SK-N-SH (cell line): ENCODE results near the gene SLC13A3. TPM values are rescaled to one million over a fixed set of nuclear protein-coding genes. Genes with fewer than 3 reads are reported as not detected.

Experiments
- CTCF ChIA-PET: fragments of 300-600, 350-600 bp; formaldehyde crosslinking; extraction: SDS; loops from one replicate; lab custom pipeline; 2021; lab: Yijun Ruan, JAX
- POLR2A ChIA-PET: fragments of 350-600 bp; sonication (Branson Sonifier 250); formaldehyde crosslinking; extraction: SDS; loops from one replicate; lab custom pipeline; 2020; ENCODE audit warnings: antibody characterized with exemption, inconsistent platforms; lab: Yijun Ruan, JAX
- DNase-seq: peaks from one replicate; pipeline ENCODE4 v3.0.0; 2012
- H2AFZ ChIP-seq: fragments of 200-600 bp; sonication (generic); 2 replicates; pipeline ENCODE4 v1.8.1; 2016; ENCODE audit warnings: antibody characterized with exemption, mild to moderate bottlenecking, low read depth
- H3F3A ChIP-seq: fragments of 200-600 bp; sonication (generic); replicated peaks from 2 replicates; pipeline ENCODE3; 2016; ENCODE audit warnings: antibody characterized with exemption, mild to moderate bottlenecking; ENCODE audit not compliant: insufficient read depth
- H3K27ac ChIP-seq, 2 experiments: fragments of 200-500 bp in 1 of 2; fragments of 200-600 bp in 1 of 2; sonication (Bioruptor generic) in 1 of 2; sonication (generic), shearing (Covaris generic) in 1 of 2; 2 replicates each; pipeline versions ENCODE4 v1.5.1 to v1.6.1; 2014 to 2016; ENCODE audit warnings: low read depth in 2 of 2, inconsistent platforms in 1 of 2, low read length in 1 of 2, mild to moderate bottlenecking in 1 of 2, mixed read lengths in 1 of 2
- H3K27me3 ChIP-seq: fragments of 200-600 bp; sonication (generic), shearing (Covaris generic); 2 replicates; pipeline ENCODE4 v1.6.1; 2016; ENCODE audit warnings: mixed run types; ENCODE audit not compliant: insufficient read depth
- H3K36me3 ChIP-seq, 2 experiments: fragments of 200-500 bp in 1 of 2; fragments of 200-600 bp in 1 of 2; sonication (Bioruptor generic) in 1 of 2; sonication (generic) in 1 of 2; replicated peaks in 1 of 2; 2 replicates each; pipeline versions ENCODE3 to v1.5.1; 2014 to 2016; ENCODE audit warnings: low read length in 1 of 2, mild to moderate bottlenecking in 1 of 2; ENCODE audit not compliant: insufficient read depth in 2 of 2, control insufficient read depth in 1 of 2
- H3K4me1 ChIP-seq, 2 experiments: fragments of 200-500 bp in 1 of 2; fragments of 200-600 bp in 1 of 2; sonication (Bioruptor generic) in 1 of 2; sonication (generic), shearing (Covaris generic) in 1 of 2; 2 replicates each; pipeline versions ENCODE4 v1.5.1 to v1.6.1; 2014 to 2016; ENCODE audit warnings: low read depth in 1 of 2, low read length in 1 of 2, mixed run types in 1 of 2; ENCODE audit not compliant: insufficient read depth in 2 of 2, control insufficient read depth in 1 of 2
- H3K4me2 ChIP-seq: fragments of 200-600 bp; sonication (generic), shearing (Covaris generic); 2 replicates; pipeline ENCODE4 v1.6.1; 2017; ENCODE audit warnings: mixed run types
- H3K4me3 ChIP-seq, 2 experiments: fragments of 200-500 bp in 1 of 2; fragments of 200-600 bp in 1 of 2; sonication (Bioruptor generic) in 1 of 2; sonication (generic), shearing (Covaris generic) in 1 of 2; 2 replicates each; pipeline versions ENCODE4 v1.5.1 to v1.8.1; 2014 to 2016; ENCODE audit warnings: low read depth in 2 of 2, inconsistent platforms in 1 of 2, low read length in 1 of 2, mild to moderate bottlenecking in 1 of 2, mixed read lengths in 1 of 2, moderate library complexity in 1 of 2
- H3K79me2 ChIP-seq: fragments of 200-600 bp; sonication (generic); 2 replicates; pipeline ENCODE4 v1.8.1; 2017; ENCODE audit warnings: mild to moderate bottlenecking; ENCODE audit not compliant: insufficient read depth
- H3K9ac ChIP-seq: fragments of 200-600 bp; sonication (generic); 2 replicates; pipeline ENCODE4 v1.6.1; 2017; ENCODE audit warnings: mixed run types
- H3K9me2 ChIP-seq: fragments of 200-600 bp; sonication (generic); 2 replicates; pipeline ENCODE4 v1.6.1; 2017; ENCODE audit warnings: mixed run types
- H3K9me3 ChIP-seq: fragments of 200-600 bp; sonication (generic); 2 replicates; pipeline ENCODE4 v1.6.1; 2017; ENCODE audit warnings: mixed run types, mild to moderate bottlenecking, moderate library complexity
- H4K20me1 ChIP-seq: fragments of 200-600 bp; sonication (generic); 2 replicates; pipeline ENCODE4 v1.6.1; 2017; ENCODE audit warnings: mild to moderate bottlenecking, mixed run types; ENCODE audit not compliant: insufficient read depth
- CHD2 ChIP-seq: fragments of 150-350 bp; IDR thresholded peaks from 2 replicates; pipeline ENCODE4 v1.6.1; 2018; ENCODE audit warnings: low read length; ENCODE audit not compliant: partially characterized antibody
- ELF1 ChIP-seq: IDR thresholded peaks from 2 replicates; pipeline ENCODE4 v1.4.0; 2012
- EP300 ChIP-seq, 2 experiments: IDR thresholded peaks; 2 replicates each; pipeline versions ENCODE4 v1.4.0 to v1.6.1; 2012; ENCODE audit warnings: borderline replicate concordance in 1 of 2, low read depth in 1 of 2, low read length in 1 of 2
- FOXJ3 ChIP-seq: sonication (generic); formaldehyde crosslinking; IDR thresholded peaks from 2 replicates; pipeline ENCODE4 v1.5.1; 2020; ENCODE audit warnings: mild to moderate bottlenecking, missing genetic modification reagents
- FOXM1 ChIP-seq: IDR thresholded peaks from 2 replicates; pipeline ENCODE4 v1.4.0; 2012; ENCODE audit warnings: low read depth, mild to moderate bottlenecking
- GABPA ChIP-seq: IDR thresholded peaks from 2 replicates; pipeline ENCODE4 v1.4.0; 2012; ENCODE audit warnings: low read depth, mild to moderate bottlenecking
- MXI1 ChIP-seq: IDR thresholded peaks from 2 replicates; pipeline ENCODE4 v1.6.1; 2012; ENCODE audit warnings: mild to moderate bottlenecking, low read depth, low read length, improper control_type of control experiment
- NFIC ChIP-seq: IDR thresholded peaks from 2 replicates; pipeline ENCODE4 v1.4.0; 2012; ENCODE audit warnings: borderline replicate concordance
- POLR2AphosphoS5 ChIP-seq: IDR thresholded peaks from 2 replicates; pipeline ENCODE4 v1.6.1; 2012; ENCODE audit warnings: low read depth, low read length
- RAD21 ChIP-seq: IDR thresholded peaks from 2 replicates; pipeline ENCODE4 v1.6.1; 2012; ENCODE audit warnings: mild to moderate bottlenecking, low read length
- RCOR1 ChIP-seq: fragments of 150-350 bp; IDR thresholded peaks from 2 replicates; pipeline ENCODE4 v1.6.1; 2017; ENCODE audit warnings: antibody characterized with exemption, low read length
- RFX5 ChIP-seq: IDR thresholded peaks from 2 replicates; pipeline ENCODE4 v1.6.1; 2012; ENCODE audit warnings: mild to moderate bottlenecking, improper control_type of control experiment, low read length
- RXRA ChIP-seq: IDR thresholded peaks from 2 replicates; pipeline ENCODE4 v1.4.0; 2012; ENCODE audit warnings: low read depth, mild to moderate bottlenecking, borderline replicate concordance
- SMC3 ChIP-seq: IDR thresholded peaks from 2 replicates; pipeline ENCODE4 v1.6.1; 2012; ENCODE audit warnings: low read depth, low read length, improper control_type of control experiment
- TAF1 ChIP-seq: IDR thresholded peaks from 2 replicates; pipeline ENCODE4 v1.6.1; 2012; ENCODE audit warnings: low read depth, mild to moderate bottlenecking, low read length, moderate library complexity, borderline replicate concordance
- TCF12 ChIP-seq: IDR thresholded peaks from 2 replicates; pipeline ENCODE4 v1.4.0; 2012
- TEAD4 ChIP-seq: IDR thresholded peaks from 2 replicates; pipeline ENCODE4 v1.4.0; 2012; ENCODE audit warnings: mild to moderate bottlenecking, borderline replicate concordance; ENCODE audit not compliant: insufficient read depth
- YY1 ChIP-seq: IDR thresholded peaks from 2 replicates; pipeline ENCODE4 v1.4.0; 2012; ENCODE audit warnings: low read depth, mild to moderate bottlenecking
- WGBS: methylation state at CpG from one replicate; pipeline ENCODE4 v1.1.6; 2017; ENCODE audit warnings: low lambda C conversion rate; 5-methylcytosine and 5-hydroxymethylcytosine counted together
- polyA plus RNA-seq, 3 experiments: library from polyadenylated mRNA; depleted of rRNA; stranded (reverse); fragments of >200 nt; gene quantifications; 2 replicates each; pipeline ENCODE4 v1.2.3, GENCODE V29; 2012
- TF ChIP-seq, protein P1 (sequence below): fragments of 150-350 bp; IDR thresholded peaks from 2 replicates; pipeline ENCODE4 v1.6.1; 2016; ENCODE audit warnings: mild to moderate bottlenecking, low read depth, low read length
- TF ChIP-seq, protein P2 (sequence below): IDR thresholded peaks from 2 replicates; pipeline ENCODE4 v1.4.0; 2012; ENCODE audit warnings: low read depth, borderline replicate concordance
- TF ChIP-seq, protein P3 (sequence below): IDR thresholded peaks from 2 replicates; pipeline ENCODE4 v1.4.0; 2012; ENCODE audit warnings: low read depth, borderline replicate concordance
- TF ChIP-seq, protein P4 (sequence below): fragments of 200-600 bp; sonication (generic); IDR thresholded peaks from 2 replicates; pipeline ENCODE4 v1.6.1; 2017; ENCODE audit warnings: antibody characterized with exemption, mild to moderate bottlenecking, moderate library complexity

The SLC13A3 gene
- polyA plus RNA-seq, 1 of the 3 experiments (the other 2 are of a cell fraction): 0.10 TPM

DNA sequence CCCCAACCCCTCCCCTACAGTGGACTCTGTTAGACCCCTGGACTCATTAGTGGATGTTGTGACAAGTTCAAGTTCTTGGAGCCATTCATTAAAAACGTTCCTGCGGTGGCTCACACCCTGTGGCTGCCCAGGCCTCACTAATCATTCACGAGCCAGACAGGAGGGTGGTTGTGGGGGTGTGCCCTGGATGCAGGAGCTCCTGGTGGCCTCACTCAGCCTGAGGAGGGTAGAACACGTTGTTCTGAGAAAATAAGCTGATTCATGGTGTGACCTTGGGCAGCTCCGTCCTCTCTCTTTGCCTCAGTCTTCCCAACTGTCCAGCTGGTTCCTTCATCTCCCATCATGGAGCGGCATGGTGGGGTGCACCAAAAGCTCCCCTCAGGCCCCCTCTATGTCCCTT, 16.7 kb downstream of the SLC13A3 start:
- DNase-seq: no peak

DNA sequence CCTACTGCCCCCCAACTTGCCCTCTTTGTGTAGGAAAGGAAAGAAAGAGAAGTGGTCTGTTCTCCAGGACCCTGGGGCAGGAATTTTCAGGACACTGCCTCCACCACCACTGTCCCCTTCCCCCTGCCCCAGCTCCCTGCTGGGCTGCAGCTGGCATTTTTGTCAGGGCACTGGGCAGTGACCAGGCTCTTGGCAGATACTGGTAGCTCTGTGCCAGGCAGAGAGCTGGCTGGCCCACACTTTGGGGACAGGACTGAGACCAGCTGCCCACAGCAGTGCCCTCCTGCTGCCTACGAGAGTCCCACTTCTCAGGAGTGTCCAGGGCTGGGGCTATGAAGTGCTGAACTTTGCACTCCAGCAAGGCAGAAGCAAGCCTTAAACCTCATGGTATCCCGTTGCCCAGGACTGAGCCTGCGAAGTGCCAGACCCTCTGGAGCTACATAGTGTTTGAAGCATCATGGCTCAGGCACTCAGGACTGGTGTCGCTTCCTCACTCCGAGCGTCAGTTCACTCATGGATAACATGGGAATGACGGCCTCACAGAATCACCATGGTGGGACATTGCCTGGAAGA, 19.3 kb downstream of the SLC13A3 start:
- H3K9me3 ChIP-seq: no peaks in the 10 kb centered on the region
- no peaks in the 10 kb centered on the region for H3K9me2 ChIP-seq
- H3K4me3 ChIP-seq: no peak overlapping the region
- ChIA-PET CTCF (interaction anchor here (1.3 to 1.4 kb wide), 2 partner anchors 20 to 49 kb away, joined by 3 read pairs; partner anchors contain the start of gene SLC13A3), POLR2A (no interaction called here)
- H3K27ac ChIP-seq: no peak overlapping the region
- no peaks in the 10 kb centered on the region for H3F3A ChIP-seq
- H3K79me2 ChIP-seq: no peaks in the 10 kb centered on the region
- no peaks in the 10 kb centered on the region for H3K27me3 ChIP-seq
- 43% methylated on average over 7 of the region's 7 CpGs for WGBS
- H3K36me3 ChIP-seq: no peaks in the 10 kb centered on the region
- H4K20me1 ChIP-seq: no peaks in the 10 kb centered on the region
- H2AFZ ChIP-seq: no peak overlapping the region
- H3K9ac ChIP-seq: no peak overlapping the region
- H3K4me2 ChIP-seq: no peak overlapping the region
- H3K4me1 ChIP-seq: no peaks in the 10 kb centered on the region
- DNase-seq: no peak
- TF ChIP-seq EP300 (IDR thresholded peaks at IDR 0.05; ENCODE audit: borderline replicate concordance in 1 of 2, low read depth in 1 of 2, low read length in 1 of 2) (no peak), POLR2AphosphoS5 (no peak), YY1 (no peak), NFIC (no peak), CHD2 (no peak), MXI1 (no peak), FOXJ3 (CRISPR knock-in tag) (no peak), TAF1 (no peak), RFX5 (no peak), RCOR1 (no peak), FOXM1 (no peak), TCF12 (no peak), RAD21 (no peak), RXRA (no peak)
- TF ChIP-seq, protein P1, sequence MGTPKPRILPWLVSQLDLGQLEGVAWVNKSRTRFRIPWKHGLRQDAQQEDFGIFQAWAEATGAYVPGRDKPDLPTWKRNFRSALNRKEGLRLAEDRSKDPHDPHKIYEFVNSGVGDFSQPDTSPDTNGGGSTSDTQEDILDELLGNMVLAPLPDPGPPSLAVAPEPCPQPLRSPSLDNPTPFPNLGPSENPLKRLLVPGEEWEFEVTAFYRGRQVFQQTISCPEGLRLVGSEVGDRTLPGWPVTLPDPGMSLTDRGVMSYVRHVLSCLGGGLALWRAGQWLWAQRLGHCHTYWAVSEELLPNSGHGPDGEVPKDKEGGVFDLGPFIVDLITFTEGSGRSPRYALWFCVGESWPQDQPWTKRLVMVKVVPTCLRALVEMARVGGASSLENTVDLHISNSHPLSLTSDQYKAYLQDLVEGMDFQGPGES: no peak
- TF ChIP-seq, protein P2, sequence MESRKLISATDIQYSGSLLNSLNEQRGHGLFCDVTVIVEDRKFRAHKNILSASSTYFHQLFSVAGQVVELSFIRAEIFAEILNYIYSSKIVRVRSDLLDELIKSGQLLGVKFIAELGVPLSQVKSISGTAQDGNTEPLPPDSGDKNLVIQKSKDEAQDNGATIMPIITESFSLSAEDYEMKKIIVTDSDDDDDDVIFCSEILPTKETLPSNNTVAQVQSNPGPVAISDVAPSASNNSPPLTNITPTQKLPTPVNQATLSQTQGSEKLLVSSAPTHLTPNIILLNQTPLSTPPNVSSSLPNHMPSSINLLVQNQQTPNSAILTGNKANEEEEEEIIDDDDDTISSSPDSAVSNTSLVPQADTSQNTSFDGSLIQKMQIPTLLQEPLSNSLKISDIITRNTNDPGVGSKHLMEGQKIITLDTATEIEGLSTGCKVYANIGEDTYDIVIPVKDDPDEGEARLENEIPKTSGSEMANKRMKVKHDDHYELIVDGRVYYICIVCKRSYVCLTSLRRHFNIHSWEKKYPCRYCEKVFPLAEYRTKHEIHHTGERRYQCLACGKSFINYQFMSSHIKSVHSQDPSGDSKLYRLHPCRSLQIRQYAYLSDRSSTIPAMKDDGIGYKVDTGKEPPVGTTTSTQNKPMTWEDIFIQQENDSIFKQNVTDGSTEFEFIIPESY: no peak
- TF ChIP-seq, protein P3, sequence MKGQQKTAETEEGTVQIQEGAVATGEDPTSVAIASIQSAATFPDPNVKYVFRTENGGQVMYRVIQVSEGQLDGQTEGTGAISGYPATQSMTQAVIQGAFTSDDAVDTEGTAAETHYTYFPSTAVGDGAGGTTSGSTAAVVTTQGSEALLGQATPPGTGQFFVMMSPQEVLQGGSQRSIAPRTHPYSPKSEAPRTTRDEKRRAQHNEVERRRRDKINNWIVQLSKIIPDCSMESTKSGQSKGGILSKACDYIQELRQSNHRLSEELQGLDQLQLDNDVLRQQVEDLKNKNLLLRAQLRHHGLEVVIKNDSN: no peak

More for the DNA sequence above, 16.7 kb downstream of the SLC13A3 start:
- H3K9ac ChIP-seq: no peak overlapping the region
- no peaks in the 10 kb centered on the region for H3F3A ChIP-seq
- 36% methylated on average over 6 of the region's 6 CpGs for WGBS
- H4K20me1 ChIP-seq: no peaks in the 10 kb centered on the region
- POLR2A ChIA-PET: no interaction called here
- no peaks in the 10 kb centered on the region for H3K9me3 ChIP-seq
- CTCF ChIA-PET: interaction anchor here (0.7 to 1.3 kb wide), 2 partner anchors 13 to 29 kb away, joined by 3 read pairs; no protein-coding TSS in a partner anchor
- H3K4me1 ChIP-seq: no peaks in the 10 kb centered on the region
- H3K79me2 ChIP-seq: no peaks in the 10 kb centered on the region
- no peak overlapping the region for H3K4me3 ChIP-seq
- no peak overlapping the region for H3K4me2 ChIP-seq
- no peaks in the 10 kb centered on the region for H3K27me3 ChIP-seq
- no peak overlapping the region for H2AFZ ChIP-seq
- no peaks in the 10 kb centered on the region for H3K36me3 ChIP-seq
- H3K27ac ChIP-seq: no peak overlapping the region
- TF ChIP-seq CHD2 (no peak), EP300 (IDR thresholded peaks at IDR 0.05; ENCODE audit: borderline replicate concordance in 1 of 2, low read depth in 1 of 2, low read length in 1 of 2) (no peak), TEAD4 (no peak), ELF1 (no peak), TAF1 (no peak), YY1 (no peak), MXI1 (no peak), SMC3 (no peak), GABPA (no peak), RCOR1 (no peak)
- TF ChIP-seq, protein P4, sequence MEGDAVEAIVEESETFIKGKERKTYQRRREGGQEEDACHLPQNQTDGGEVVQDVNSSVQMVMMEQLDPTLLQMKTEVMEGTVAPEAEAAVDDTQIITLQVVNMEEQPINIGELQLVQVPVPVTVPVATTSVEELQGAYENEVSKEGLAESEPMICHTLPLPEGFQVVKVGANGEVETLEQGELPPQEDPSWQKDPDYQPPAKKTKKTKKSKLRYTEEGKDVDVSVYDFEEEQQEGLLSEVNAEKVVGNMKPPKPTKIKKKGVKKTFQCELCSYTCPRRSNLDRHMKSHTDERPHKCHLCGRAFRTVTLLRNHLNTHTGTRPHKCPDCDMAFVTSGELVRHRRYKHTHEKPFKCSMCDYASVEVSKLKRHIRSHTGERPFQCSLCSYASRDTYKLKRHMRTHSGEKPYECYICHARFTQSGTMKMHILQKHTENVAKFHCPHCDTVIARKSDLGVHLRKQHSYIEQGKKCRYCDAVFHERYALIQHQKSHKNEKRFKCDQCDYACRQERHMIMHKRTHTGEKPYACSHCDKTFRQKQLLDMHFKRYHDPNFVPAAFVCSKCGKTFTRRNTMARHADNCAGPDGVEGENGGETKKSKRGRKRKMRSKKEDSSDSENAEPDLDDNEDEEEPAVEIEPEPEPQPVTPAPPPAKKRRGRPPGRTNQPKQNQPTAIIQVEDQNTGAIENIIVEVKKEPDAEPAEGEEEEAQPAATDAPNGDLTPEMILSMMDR: no peak
- H3K9me2 ChIP-seq: no peaks in the 10 kb centered on the region
